ENCODE results near the gene MEIS1.

The MEIS1 gene

DNA sequence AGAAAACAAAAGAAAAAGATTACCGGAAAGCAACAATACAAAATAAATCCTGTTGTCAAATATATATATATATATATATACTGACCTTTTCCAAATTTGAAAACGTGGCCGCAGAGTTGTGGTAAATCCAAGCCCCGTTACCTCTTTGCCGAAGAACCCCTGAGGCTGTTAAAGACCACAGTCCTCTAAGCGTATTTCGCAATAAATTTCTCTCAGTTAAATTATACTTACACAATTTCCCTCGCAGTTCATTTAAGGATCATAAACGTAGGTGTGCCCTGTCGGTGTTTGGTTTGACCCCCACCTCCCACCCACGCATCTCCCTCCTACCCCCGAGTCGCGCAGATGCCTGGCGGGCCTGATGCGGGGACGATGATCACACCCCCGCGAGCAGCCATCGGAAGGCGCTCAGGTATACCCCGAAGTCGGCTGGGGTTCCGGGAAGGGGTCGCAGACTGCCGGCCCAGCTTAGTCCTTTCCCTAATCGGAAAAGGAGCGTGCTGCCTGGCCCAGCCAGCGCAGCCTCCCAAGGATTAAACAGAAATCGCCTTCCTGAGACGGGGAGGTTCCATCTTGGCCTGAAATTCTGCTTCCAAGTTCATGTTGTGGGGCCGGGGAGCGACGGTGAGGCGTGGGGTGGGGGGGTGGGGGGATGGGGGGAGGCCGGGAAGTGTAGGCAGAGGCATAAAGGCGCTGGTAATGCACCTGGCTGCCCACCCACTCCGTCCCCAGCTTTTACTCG is 2.9 kb upstream of the MEIS1 start:
- DNase-seq: no peak

DNA sequence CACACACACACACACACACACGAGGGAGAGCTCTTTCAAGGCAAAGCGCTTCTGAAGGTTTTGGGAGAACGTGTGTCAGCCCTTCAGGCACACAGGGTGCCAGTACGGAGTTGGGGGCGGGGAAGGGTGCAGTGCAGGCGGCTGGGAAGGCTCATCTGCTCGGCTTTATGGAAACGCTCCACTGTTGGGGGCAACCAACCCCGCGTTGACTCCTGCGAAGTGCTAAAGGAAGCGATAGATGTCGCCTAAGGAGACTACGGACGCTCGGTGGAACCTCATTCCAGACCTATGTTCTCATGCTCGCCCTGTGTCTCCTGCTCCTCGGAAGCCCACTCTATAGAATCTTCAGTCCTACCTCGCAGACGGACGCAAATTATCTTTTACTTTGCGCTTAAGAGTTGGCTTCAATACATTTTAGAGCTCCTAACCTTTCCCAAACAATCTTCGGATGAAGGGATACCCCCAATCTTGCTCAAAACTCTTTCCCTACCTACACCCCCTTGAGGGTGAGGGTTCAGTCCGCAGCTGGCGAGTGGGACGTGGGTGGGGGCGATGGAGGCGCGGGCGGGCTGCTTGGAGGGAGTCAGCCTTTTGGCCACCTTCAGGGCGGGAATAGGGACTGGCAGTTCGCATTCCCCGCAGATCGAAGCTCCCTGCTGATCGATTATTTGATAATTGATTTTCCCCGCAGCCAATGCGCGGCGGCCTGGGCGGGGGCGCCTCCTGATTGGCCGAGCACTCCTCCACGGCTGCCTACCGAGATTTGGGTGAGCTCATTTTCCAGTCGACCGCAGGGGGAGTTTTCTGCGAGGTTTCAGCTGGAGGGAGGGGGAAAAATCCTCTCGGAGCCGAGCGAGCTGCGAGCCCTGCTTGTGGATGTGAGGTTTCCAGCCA is 1.9 kb upstream of the MEIS1 start:
- DNase-seq: peak; percentile 34

DNA sequence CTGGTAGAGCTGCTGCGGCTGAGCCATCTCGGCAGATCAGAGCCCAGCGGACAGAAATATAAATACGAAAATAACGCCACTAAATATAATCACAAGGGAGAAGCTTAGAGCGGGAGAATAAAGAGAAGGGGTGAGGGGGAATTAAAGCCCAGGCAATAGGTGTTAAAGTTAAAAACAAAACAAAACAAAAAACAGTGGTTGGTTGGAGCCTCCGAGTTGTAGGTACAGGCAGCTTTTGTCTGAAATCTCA is 1.3 kb upstream of the MEIS1 start:
- no peak for DNase-seq

DNA sequence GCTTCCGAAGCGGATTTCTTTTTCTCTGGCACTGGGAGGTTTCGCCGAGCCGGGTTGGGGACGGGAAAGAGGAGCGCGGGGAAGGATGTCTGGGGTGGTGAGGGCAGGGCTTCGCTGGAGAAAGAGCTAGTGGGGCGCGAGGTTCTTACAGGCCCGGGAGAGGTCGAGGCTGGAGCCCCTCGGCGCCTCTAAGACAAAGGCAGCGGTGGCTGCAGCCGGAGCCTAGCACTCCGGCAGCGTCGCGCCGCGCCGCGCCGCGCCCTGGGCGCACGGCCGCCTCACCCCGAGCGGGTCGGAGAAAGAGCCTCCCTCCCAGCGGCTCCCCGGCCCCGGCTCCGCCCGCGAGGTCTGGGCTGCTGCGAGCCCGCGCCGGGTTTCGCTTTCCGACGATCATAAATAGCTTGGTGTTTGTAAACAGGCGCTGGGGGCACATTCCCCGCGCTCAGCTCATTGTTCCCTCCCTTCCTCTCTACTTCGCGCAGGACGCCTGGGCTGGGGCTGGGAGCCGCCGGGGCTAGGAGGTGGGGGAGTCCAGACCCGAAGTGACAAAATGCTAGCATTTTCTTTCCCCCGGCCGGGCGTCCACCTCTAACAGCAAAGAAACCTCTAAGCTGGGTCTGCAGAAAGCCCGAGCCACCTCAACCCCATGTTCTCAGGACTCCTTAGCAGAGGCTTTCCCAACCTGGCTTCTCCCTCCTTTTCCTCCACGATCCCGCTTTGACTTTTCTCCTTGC is 813 bp upstream of the MEIS1 start:
- no peak for DNase-seq

DNA sequence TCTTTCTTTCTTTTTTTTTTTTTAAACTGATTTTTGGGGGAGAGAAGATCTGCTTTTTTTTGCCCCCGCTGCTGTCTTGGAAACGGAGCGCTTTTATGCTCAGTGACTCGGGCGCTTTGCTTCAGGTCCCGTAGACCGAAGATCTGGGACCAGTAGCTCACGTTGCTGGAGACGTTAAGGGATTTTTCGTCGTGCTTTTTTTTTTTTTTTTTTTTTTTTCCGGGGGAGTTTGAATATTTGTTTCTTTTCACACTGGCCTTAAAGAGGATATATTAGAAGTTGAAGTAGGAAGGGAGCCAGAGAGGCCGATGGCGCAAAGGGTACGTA is 587 bp downstream of the MEIS1 start:
- no peak for DNase-seq

DNA sequence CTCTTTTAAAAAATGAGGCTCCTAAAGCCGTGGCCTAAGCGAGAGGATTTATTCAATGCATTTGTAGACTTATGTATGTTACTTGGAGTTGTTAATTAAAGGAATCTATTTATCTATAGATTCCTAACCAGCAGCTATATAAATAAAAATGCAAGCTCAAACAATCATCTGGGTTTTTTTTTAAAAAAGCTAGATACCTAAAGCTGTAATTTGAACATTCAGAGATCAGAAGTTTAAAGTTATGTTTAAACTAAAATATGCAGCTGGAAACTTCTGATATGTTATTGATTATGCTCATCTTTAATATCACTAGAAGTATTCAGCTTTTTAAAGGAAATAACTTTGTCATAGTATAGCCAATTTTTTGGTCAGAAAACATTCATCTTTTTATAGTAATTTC is 1.0 kb downstream of the MEIS1 start:
- DNase-seq: no peak

DNA sequence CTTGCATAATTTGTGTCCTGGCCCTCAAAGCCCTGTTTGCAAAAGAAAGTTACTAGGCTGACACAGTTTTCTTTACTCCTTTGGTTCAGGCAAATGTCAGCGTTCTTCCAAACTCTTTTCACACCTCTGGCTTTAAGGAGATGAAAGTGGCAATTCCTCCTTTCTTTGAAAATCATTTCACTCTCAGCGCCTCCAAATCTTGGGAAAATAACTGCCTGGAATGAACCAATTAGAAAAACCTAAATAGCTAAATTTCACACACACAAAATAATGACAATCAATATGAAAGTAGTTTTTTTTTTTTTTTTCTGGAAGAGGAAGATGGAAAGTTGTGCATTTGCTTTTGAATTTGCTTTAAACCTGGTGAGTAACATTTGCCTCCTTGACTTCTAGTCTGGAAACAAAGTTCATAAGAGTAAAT is 1.7 kb downstream of the MEIS1 start:
- DNase-seq: no peak

DNA sequence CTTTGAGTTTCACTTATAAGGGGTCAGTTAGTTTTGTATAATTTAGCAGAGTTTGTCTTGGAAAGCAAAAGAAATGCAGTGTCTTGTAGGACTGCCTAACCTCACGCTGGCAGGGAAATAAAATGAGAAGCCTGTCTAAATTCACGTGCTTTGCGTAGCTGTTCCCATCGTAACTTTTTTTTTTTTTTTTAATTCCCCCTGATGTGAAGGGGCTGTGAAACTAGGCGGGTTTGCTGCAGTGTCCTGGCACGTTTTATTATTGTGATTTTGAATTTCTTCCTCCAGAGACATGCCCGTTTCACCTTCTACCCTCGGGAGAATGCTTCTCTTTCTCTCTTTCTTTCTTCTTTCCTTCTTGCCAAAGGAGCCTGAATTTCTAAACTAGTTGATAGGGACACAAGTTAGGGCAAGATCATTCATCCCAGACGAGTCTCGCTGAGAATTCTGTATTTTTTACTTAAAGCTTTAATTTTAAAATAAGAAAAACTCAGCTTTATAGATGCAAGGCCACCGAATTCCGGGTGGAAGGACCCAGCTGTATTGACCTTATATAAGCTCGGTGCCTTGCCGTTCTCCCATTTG is 2.3 kb downstream of the MEIS1 start:
- DNase-seq: no peak

DNA sequence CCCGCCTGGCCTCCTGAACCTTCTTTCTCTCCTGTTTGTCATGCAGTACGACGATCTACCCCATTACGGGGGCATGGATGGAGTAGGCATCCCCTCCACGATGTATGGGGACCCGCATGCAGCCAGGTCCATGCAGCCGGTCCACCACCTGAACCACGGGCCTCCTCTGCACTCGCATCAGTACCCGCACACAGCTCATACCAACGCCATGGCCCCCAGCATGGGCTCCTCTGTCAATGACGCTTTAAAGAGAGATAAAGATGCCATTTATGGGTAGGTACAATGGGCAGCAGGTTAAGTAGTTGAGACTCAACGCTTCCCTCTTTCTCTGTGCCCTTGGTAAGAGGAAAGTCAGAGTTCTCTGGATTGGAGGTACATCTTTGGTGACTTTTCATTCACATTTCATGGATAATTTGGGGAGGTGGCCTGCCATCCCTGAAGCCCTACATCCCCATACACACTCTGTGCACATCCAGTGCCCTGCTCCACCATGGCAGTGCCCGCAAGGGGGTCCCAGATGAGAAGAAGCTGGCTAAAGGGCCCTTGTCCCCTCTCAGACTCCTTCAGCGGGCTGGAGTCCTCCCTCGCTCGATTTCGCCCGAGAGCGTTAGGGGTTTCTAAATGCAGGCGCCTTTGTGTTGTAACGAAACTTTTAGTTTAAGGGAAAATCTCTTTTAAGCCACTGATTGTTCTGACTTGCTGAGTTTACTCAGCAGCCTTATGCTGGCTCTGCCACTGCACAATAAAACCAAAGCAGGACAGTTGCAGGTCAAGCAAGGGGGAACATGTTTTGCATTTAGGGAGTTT is 3.0 kb downstream of the MEIS1 start:
- no peak for DNase-seq

DNA sequence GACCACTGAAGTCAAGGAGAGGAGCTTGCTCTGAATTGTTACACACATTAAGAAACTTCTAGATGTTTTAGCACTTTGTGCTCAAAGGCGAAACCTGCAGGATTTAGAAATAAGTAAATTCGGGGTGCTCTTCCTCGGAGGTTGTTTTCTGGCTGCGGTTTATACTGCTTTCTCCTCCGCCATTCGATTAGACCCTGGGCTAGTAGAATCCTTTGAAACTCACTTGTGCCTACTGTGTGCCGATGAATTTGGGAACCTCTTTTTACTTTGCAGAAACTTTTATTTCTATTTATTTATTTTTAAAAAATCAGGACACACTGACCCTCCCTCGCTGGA is 3.5 kb downstream of the MEIS1 start:
- no peak for DNase-seq

DNA sequence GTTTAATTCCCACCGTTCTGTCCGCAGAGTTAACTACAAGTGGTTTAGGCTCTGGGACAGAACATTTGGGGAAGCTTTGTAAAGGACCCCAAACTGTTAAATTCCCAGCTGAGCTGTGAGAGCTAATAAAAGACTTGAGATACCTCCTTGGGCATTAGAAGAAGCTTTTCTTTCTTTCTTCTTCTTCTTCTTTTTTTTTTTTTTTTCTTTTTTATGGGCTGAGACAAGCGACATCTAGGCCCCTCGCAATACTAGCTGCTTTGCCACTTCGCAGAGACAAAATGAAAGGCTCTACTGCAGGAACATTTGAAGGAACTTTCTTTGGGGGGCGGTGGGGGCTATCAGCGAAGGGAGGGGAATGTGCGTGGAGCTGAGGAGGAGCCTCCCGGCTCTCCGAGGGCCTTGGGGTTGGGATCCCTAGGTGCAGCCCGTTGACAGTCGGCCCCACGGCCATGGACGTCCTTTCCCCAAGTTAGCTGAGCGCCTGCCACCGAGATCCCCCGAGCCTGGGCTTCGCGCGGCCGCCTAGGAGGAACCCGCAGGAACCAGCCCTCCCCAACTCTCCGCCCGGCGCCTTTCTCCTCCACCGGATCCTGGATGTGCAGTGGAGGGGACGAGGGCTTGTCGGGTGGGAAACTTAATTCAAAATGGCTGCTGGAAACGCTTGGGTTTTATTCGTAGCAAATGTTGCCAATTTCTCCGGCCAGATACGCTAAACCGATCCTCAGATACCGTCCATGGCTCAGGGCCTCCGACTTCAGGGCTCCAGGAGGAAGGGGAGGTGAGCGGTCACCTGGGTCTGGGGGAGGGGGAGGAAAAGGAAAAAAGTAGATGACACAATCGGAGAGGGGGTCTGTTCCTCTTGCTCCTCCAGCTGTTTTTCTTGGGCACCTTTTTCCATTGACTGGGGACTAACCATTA is 4.2 kb downstream of the MEIS1 start:
- no peak for DNase-seq

DNA sequence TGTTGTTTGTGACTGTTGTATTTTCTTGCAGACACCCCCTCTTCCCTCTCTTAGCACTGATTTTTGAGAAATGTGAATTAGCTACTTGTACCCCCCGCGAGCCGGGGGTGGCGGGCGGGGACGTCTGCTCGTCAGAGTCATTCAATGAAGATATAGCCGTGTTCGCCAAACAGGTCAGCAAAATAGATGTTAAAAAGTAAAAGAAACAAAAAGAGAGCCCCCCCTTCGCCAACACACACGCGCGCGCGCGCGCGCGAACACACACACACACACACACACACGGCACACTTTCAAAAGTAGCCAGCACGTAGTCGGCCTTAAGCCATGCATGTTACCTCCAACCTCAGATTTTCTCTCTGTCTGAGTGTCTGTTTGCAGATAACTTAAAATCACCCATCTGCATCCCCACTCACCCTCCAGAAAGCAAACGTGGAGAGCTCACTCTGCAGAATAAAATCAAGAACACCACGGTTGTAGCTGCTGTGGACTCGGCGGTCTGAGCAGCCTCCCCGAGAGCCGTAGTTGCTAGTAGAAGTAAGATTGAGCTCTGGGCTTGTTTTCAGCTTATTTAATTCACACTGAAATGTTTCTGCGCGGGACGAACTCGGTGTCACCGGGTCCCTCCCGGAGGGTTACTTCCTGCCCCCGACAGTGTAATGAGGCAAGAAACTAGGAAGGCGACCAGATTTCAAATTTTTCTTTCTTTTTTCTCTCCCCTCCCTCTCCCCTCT is 5.1 kb downstream of the MEIS1 start:
- DNase-seq: no peak

DNA sequence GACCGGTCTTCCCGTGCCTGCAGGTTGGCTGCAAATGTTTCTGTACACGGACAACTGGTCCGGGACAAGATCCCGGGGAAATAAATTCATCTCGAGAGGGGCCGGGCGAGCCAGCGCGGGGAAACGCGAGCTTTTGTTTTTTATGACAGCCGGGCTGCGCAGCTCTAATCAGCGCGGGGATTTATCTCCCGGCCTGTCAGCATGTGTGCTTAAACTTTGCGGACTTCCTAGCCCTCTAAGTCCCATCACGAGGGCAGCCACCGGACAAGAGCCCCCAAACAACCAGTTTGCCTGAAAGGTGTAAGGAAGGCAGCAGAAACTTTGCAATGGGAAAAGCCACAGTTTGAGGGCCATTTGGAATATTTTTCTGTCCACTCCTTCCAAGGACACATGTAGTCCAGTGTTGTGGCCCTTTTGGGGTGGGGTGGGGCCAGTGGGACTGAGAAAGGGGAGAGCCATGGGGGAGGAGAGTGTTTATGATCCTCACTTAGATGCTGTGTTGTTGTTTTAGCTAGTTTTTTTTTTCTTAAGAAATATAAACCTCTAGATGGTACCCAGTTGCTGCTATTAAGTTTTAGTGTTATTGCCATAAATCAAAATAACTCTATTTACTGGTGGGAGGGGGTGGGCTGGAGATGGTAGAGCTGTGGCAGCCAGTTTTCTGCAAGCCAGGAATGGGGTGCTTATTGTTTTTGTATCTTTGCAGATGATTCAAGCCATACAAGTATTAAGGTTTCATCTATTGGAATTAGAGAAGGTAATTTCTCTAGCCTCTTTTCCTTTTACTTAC is 6.0 kb downstream of the MEIS1 start:
- no peak for DNase-seq

DNA sequence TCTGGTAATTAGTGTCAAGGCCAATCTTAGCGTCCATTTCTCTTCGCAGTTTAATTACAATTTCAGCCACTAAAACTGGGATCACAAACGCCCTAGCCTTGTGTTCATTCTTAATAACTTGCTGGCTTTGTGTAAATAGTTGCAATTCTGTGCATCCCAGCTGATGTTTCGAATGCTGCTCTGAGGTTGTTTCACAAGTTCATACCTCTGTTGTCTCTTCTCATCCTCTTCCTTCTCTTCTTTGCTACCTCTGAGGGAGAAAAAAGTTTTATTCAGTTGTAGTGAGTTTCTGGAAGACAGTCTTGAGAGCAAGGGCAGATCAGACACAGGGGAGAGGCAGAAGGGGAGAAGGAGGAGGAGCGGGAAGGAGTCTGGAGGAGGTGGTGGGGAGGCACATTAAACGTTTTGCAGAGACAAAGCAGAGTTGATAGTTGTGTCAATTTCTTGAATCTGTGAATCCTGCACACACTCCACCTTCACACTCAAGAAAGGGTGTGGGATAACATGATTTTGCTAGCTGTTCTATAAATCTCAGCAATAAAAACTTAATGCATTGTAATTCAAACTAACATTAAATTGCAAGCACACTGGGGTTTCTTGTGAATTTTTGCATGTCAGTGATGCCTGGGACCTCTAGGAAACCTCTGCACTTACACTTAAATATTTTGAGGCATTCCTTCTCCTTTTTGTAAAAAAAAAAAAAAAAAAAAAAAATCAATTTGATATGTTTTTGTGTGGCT is 6.8 kb downstream of the MEIS1 start:
- no peak for DNase-seq

DNA sequence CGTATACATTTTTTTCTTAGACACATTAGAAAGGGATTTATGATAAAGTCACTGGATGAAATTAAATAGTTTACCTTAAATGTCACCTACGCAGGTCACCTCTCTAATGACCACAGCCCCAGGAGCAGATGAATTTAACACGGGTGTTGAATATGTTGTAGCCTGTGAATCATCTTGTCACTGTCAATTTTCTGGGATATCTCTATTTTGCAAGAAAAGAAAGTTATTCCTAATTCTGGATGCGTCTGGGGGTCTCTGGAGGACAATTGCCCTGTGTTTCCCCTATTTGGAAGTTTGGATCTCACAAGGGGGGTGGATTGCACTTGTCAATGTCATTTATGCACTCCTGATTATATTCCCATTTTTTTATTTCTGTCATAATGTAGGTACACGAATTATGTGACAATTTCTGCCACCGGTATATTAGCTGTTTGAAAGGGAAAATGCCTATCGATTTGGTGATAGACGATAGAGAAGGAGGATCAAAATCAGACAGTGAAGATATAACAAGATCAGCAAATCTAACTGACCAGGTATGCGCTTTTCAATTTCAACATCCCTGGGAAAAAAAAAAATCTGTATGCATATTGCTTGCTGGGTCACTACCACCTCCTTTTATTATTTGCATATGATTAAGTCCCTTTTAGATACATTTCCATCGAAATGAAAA is 7.7 kb downstream of the MEIS1 start:
- no peak for DNase-seq

DNA sequence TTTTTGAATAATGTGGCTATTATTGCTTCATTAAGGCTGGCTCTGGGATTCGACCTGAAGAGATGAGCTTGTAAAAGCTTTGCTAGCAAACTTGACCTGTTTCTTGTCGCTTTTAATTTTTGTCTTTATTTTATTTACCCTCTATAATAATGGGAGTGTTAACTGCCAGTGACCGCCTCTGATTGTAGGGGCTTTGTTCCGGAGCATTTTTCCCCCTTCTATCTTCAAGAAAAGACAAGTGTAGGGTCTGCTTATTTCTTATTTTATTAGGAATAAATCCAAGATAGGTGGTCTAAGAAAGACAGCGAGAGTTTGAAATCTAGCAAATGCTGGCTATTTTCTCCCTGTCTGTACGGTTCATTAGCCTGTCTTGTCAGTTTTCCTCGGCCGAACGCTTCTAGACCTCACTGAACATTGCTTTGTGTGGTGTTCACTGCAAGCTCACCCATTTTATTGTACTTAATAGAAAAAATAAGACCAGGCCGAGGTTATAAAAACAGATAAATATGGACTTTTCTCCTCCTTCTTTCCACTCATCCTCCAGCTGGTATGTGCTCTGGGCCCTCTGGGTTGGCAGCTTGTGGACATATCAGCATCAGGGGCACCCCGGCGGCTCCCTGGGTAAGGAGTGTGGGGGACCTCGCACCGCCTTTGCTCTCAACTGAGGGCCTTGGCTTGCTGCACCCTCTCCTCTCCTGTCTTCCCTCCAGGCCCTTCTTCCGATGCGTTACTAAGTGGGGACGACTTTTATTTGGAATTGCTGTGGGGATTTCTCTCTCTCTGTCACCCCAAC is 8.5 kb downstream of the MEIS1 start:
- no peak for DNase-seq

DNA sequence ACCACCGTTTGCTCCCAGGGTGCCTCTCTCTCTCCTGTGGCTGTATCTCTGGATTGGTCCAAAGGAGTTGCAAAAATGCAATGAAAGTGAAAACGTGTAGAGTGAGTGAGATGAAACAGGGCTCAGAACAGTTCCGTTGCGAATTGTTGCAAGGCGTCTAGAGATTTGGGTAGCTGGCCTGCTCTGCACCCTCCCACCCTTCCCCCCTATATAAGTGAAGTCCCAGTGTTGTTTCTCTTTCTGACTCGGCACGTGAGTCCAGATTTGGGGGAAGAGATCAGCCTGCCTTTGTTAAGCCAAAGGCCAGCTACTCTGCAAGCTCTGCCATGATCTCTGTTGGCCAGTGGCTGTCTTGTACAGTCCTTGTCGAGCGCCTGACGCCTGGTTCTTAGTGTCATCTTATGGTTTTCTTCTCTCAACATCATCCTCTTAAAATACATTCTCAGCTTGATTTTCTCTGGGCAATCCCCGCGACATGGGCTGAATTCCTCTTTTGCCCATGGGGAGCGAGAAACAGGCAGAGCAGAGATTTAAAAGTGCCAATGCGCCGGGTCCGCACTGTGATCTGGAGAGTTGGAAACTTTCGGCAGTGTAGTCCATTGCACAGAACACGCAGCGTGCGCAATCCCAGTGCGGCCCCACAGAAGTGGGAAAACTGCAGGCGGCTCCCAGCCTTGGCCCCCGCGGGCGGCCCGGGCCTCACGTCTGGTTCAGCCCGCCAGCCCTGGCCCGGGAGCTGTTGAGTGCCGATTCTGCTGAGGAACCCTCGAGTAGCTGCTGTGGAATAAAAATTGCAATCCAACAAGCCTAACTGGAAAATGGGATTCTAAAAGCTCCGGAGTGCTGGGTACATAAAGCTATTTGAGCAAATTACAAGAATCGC is 9.3 kb downstream of the MEIS1 start:
- DNase-seq: no peak

All from CD4-positive, alpha-beta T cell treated with Interleukin-21 for 1 hour (primary cell).